ENCODE measurements around the gene PHYHD1.

DNA sequence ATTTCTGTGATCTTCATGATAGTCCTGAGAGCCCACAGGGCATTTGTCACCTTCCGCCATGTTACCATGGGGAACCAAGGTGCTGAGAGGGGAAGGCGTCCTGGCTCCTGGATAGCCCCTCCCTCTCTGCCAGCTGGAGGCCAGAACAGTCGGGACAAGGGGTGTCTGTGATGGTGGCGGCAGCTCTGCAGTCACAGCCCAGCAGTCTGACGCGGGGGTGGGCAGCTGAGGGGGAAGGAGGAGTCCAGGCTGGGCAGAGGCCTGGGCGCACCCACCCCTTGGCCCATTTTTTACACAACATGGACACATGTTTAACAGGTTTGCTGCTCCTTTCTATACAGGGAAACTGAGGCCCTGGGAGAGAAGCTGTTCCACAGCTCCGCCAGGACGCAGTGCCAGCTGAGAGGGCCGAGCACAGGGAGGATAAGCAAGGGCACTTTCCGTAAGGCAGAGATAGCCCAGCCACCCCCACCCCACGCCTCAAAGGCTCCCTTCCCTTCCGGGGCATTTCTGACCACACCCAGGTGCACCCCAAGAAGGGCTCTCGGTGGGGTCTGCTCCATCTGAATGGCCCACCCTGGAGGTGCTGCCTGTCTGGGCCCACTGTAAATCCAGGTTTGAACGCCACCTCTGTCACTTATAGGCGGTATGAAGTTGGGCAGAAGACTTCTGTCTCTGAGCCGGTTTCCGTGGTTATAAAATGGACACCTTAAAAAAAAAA lies 21.8 kb upstream of the PHYHD1 start:
- no peak for TF ChIP-seq POLR2A (IDR thresholded peaks at IDR 0.05)
- TF ChIP-seq CTCF (IDR thresholded peaks at IDR 0.05 in 8 of 11, conservative IDR thresholded peaks at IDR 0.05 in 3 of 11), result no peak
- TF ChIP-seq POLR2AphosphoS5 (IDR thresholded peaks at IDR 0.05), result peak in 1 of 3 donors; percentile 27

All from spleen (tissue), 7 donors.